HG02852 (cell line): ENCODE results near the gene GOLT1A.

Experiments used
- ATAC-seq: cut with Tn5 transposase; IDR thresholded peaks from one replicate; pipeline ENCODE4 v1.9.1; 2021; ENCODE audit warnings: mild to moderate bottlenecking, moderate library complexity; ENCODE audit not compliant: unreplicated experiment

Gene GOLT1A

GRCh38 chr1:204221271-204221670 is 7.5 kb upstream of the GOLT1A start:
- no peak for ATAC-seq

GRCh38 chr1:204219971-204220616 is 6.3 kb upstream of the GOLT1A start:
- no peak for ATAC-seq

- ATAC-seq, result no peak
These were observed 4.8 kb upstream of the GOLT1A start for GRCh38 chr1:204218552-204218951.

- ATAC-seq, result no peak
These were observed 3.8 kb upstream of the GOLT1A start for GRCh38 chr1:204217648-204218000.

- no peak for ATAC-seq
These were observed 3.3 kb upstream of the GOLT1A start for GRCh38 chr1:204216880-204217647.

- ATAC-seq, result no peak
These were observed 2.4 kb upstream of the GOLT1A start for GRCh38 chr1:204216236-204216635.

- ATAC-seq, result no peak
These were observed 1.1 kb downstream of the GOLT1A start for GRCh38 chr1:204212715-204213114.

GRCh38 chr1:204211046-204211445 is 2.7 kb downstream of the GOLT1A start:
- no peak for ATAC-seq

GRCh38 chr1:204207136-204207616 is 6.6 kb downstream of the GOLT1A start:
- ATAC-seq, result no peak

GRCh38 chr1:204206121-204206520 is 7.7 kb downstream of the GOLT1A start:
- ATAC-seq, result no peak

GRCh38 chr1:204205486-204205885 is 8.3 kb downstream of the GOLT1A start:
- no peak for ATAC-seq

GRCh38 chr1:204204944-204205343 is 8.8 kb downstream of the GOLT1A start:
- no peak for ATAC-seq

- ATAC-seq, result no peak
These were observed 10.5 kb downstream of the GOLT1A start for GRCh38 chr1:204203206-204203767.

GRCh38 chr1:204202481-204202880 is 11.3 kb downstream of the GOLT1A start:
- ATAC-seq, result no peak

GRCh38 chr1:204201348-204202040 is 12.3 kb downstream of the GOLT1A start:
- no peak for ATAC-seq

GRCh38 chr1:204199579-204199978 is 14.2 kb downstream of the GOLT1A start:
- ATAC-seq, result no peak

GRCh38 chr1:204198348-204199340 is 15.1 kb downstream of the GOLT1A start:
- ATAC-seq, result no peak

GRCh38 chr1:204197068-204197467 is 16.7 kb downstream of the GOLT1A start:
- ATAC-seq, result no peak

- no peak for ATAC-seq
These were observed 17.6 kb downstream of the GOLT1A start, which contains the start of gene KISS1 for GRCh38 chr1:204196068-204196795. TSS of gene KISS1 (minus strand) at chr1:204196491. CDS start at chr1:204192876, 3,615 bp downstream.

- ATAC-seq, result no peak
These were observed 19.0 kb downstream of the GOLT1A start for GRCh38 chr1:204194771-204195170.
